Tibial nerve (tissue), 4 donors: ENCODE data around the gene RFC2.

Experiments
- CTCF ChIP-seq, 5 experiments: fragments of 200-600 bp in 3 of 5; fragments of 450-650 bp in 2 of 5; sonication (generic) in 3 of 5; IDR thresholded peaks; one replicate each; pipeline ENCODE4 v1.5.1; 2016 to 2019; ENCODE audit warnings: antibody characterized with exemption in 5 of 5, mild to moderate bottlenecking in 3 of 5, moderate library complexity in 2 of 5
- EP300 ChIP-seq, 2 donors: sonication (generic); formaldehyde crosslinking; IDR thresholded peaks; one replicate each; pipeline ENCODE4 v1.6.1; 2017; ENCODE audit warnings: antibody characterized with exemption in 2 of 2, mild to moderate bottlenecking in 1 of 2

DNA sequence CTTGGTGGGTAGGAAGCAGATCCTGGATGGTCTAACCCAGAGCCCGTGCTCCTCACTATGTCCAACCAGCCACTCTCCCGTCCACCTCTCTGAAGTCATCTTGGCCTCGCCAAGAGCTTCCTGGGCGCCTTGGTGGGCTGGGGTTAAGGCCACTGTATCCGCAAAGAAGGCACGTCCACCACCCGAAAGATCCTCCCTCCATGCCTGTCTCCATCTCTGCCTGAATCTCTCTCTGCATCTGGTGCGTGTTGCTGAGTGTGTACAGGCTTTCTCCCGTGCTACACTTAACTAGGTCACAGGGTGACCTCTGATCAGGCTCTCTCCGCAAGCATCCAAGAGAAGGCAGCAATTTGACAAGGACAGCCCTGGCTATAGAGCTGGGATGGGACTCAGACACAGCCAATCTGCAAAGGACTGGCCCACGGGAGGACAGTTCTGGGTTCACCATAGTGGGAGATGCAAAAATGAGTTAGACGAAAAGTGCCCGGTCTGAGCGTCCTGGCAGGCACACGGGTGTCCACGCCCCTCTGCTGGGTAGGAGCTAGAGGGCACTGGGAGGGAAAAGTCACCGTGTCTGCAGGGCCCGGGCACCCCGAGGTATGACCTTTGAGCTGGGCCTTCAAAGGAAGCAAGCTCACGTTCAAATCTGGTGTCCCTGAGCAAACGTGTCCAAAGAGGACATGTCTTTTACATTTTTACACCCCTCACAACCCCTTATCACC is 9.4 kb upstream of the RFC2 start:
- no peak for TF ChIP-seq EP300 (IDR thresholded peaks at IDR 0.05)
- no peak for TF ChIP-seq CTCF (IDR thresholded peaks at IDR 0.05)
